AG04450 (cell line): Measurements from ENCODE around the gene WNK2. TPM values are rescaled to one million over a fixed set of nuclear protein-coding genes. Genes with fewer than 3 reads are reported as not detected.

Source experiments
- CTCF ChIA-PET: fragments of 300-600, 350-600 bp; formaldehyde crosslinking; extraction: SDS; loops from one replicate; lab custom pipeline; 2022; ENCODE audit warnings: antibody characterized with exemption, inconsistent platforms; lab: Charles Lee
- POLR2A ChIA-PET: fragments of 350-600 bp; formaldehyde crosslinking; extraction: SDS; loops from one replicate; lab custom pipeline; 2021; ENCODE audit warnings: antibody characterized with exemption, inconsistent platforms; lab: Yijun Ruan, JAX
- DNase-seq: peaks from one replicate; pipeline ENCODE4 v3.0.0-alpha.2; 2011; ENCODE audit warnings: low read depth, low spot score
- H3K27ac ChIP-seq: one replicate; pipeline ENCODE4 v1.5.1; 2012; ENCODE audit warnings: low read depth, low read length, control low read depth
- H3K27me3 ChIP-seq: one replicate; pipeline ENCODE4 v1.6.0; 2012; ENCODE audit warnings: low read length; ENCODE audit not compliant: control insufficient read depth, insufficient read depth
- H3K4me3 ChIP-seq: 2 replicates; pipeline ENCODE4 v1.5.1; 2011; ENCODE audit warnings: mild to moderate bottlenecking, low read depth, low read length, control low read depth
- H3K9me3 ChIP-seq: 2 replicates; pipeline ENCODE4 v1.5.1; 2012; ENCODE audit warnings: low read length; ENCODE audit not compliant: control insufficient read depth, insufficient read depth
- CTCF ChIP-seq: IDR thresholded peaks from 2 replicates; pipeline ENCODE4 v1.5.1; 2011; ENCODE audit warnings: low read depth, low read length, control low read depth, inconsistent platforms
- polyA plus RNA-seq: library from polyadenylated mRNA; depleted of rRNA; stranded (reverse); fragments of >200 nt; gene quantifications from 2 replicates; pipeline ENCODE4 v1.2.3, GENCODE V29; 2011

WNK2 gene
- polyA plus RNA-seq, 1 experiment: not detected

- peaks cover 21% of the 10 kb centered on the region for H3K27me3 ChIP-seq
- ChIA-PET POLR2A (no interaction called here), CTCF (interaction anchor here (0.7 kb wide), 1 partner anchor 8 kb away, joined by 4 read pairs; no protein-coding TSS in a partner anchor)
Measured at GRCh38 chr9:93238953-93239925, 55.3 kb downstream of the WNK2 start.

GRCh38 chr9:93240891-93241334, 57.0 kb downstream of the WNK2 start:
- Histone ChIP-seq H3K9me3 (no peaks in the 10 kb centered on the region; the same call in 1 of the 2 replicates), H3K4me3 (no peak overlapping the region), H3K27me3 (peaks cover 15% of the 10 kb centered on the region), H3K27ac (no peak overlapping the region)
- no peak for TF ChIP-seq CTCF
- DNase-seq: no peak
- ChIA-PET CTCF (no interaction called here), POLR2A (no interaction called here)

More at GRCh38 chr9:93238953-93239925, 55.3 kb downstream of the WNK2 start:
- H3K9me3 ChIP-seq: no peaks in the 10 kb centered on the region; the same call in 1 of the 2 replicates
- no peak for DNase-seq
- no peak overlapping the region for H3K27ac ChIP-seq
- no peak overlapping the region for H3K4me3 ChIP-seq
- no peak for TF ChIP-seq CTCF

GRCh38 chr9:93243112-93243511, 59.2 kb downstream of the WNK2 start:
- no peaks in the 10 kb centered on the region for H3K9me3 ChIP-seq
- no peak for TF ChIP-seq CTCF
- ChIA-PET POLR2A (no interaction called here), CTCF (no interaction called here)
- H3K4me3 ChIP-seq: no peak overlapping the region
- DNase-seq: no peak
- peaks cover 16% of the 10 kb centered on the region for H3K27me3 ChIP-seq
- H3K27ac ChIP-seq: no peak overlapping the region

- no peak overlapping the region for H3K4me3 ChIP-seq
- no peak for TF ChIP-seq CTCF
- no peak overlapping the region for H3K27ac ChIP-seq
- ChIA-PET POLR2A (no interaction called here), CTCF (no interaction called here)
- peaks cover 16% of the 10 kb centered on the region for H3K27me3 ChIP-seq
- H3K9me3 ChIP-seq: no peaks in the 10 kb centered on the region
- no peak for DNase-seq
Measured at GRCh38 chr9:93244101-93244500, 60.2 kb downstream of the WNK2 start.
